Measurements from ENCODE around the gene PGP. TPM values are rescaled to one million over a fixed set of nuclear protein-coding genes. Genes with fewer than 3 reads are reported as not detected.
"Not testable (repeated sequence)": the region's sequence is repeated elsewhere in the genome, so short reads cannot be mapped to it uniquely, and the experiment has no call there.

PGP gene, protein sequence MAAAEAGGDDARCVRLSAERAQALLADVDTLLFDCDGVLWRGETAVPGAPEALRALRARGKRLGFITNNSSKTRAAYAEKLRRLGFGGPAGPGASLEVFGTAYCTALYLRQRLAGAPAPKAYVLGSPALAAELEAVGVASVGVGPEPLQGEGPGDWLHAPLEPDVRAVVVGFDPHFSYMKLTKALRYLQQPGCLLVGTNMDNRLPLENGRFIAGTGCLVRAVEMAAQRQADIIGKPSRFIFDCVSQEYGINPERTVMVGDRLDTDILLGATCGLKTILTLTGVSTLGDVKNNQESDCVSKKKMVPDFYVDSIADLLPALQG
- 10 to 100 TPM in 4 of 5 donors, 1 to 10 TPM in 1; 9.4 to 90.4 (median 15.9) TPM for total RNA-seq
- 10 to 100 TPM in 2 of 3 donors, 1 to 10 TPM in 1; 9.3 to 11.0 (median 10.0) TPM for polyA plus RNA-seq
- long read RNA-seq, donor 1, transcript PGP-201 (2 exons, 2,727 nt) = major isoform, 8 of 8 reads
- long read RNA-seq, donor 1, partial matches to known transcripts = 0 of 8 reads
- long read RNA-seq, donor 1, other reads (novel, unspliced or antisense) = 0 of 8 reads
- long read RNA-seq, donor 2, transcript PGP-201 (2 exons, 2,727 nt) = major isoform, 9 of 9 reads
- long read RNA-seq, donor 2, partial matches to known transcripts = 0 of 9 reads
- long read RNA-seq, donor 2, other reads (novel, unspliced or antisense) = 0 of 9 reads
- long read RNA-seq, donor 3, transcript PGP-201 (2 exons, 2,727 nt) = major isoform, 9 of 9 reads
- long read RNA-seq, donor 3, partial matches to known transcripts = 0 of 9 reads
- long read RNA-seq, donor 3, other reads (novel, unspliced or antisense) = 0 of 9 reads
- long read RNA-seq, donor 4, partial matches to known transcripts = 0 of 1 reads
- long read RNA-seq, donor 4, other reads (novel, unspliced or antisense) = 0 of 1 reads
- long read RNA-seq, donor 5, transcript PGP-201 (2 exons, 2,727 nt) = major isoform, 10 of 19 reads
- long read RNA-seq, donor 5, partial matches to known transcripts = 9 of 19 reads
- long read RNA-seq, donor 5, other reads (novel, unspliced or antisense) = 0 of 19 reads
- long read RNA-seq, donor 6, transcript PGP-201 (2 exons, 2,727 nt) = major isoform, 34 of 34 reads
- long read RNA-seq, donor 6, partial matches to known transcripts = 0 of 34 reads
- long read RNA-seq, donor 6, other reads (novel, unspliced or antisense) = 0 of 34 reads
- long read RNA-seq, donor 7, transcript PGP-201 (2 exons, 2,727 nt) = major isoform, 11 of 11 reads
- long read RNA-seq, donor 7, partial matches to known transcripts = 0 of 11 reads
- long read RNA-seq, donor 7, other reads (novel, unspliced or antisense) = 0 of 11 reads
- long read RNA-seq, donor 8, transcript PGP-201 (2 exons, 2,727 nt) = major isoform, 11 of 18 reads
- long read RNA-seq, donor 8, partial matches to known transcripts = 6 of 18 reads
- long read RNA-seq, donor 8, other reads (novel, unspliced or antisense) = 0 of 18 reads
- long read RNA-seq, donor 9, transcript PGP-201 (2 exons, 2,727 nt) = major isoform, 11 of 17 reads
- long read RNA-seq, donor 9, partial matches to known transcripts = 6 of 17 reads
- long read RNA-seq, donor 9, other reads (novel, unspliced or antisense) = 0 of 17 reads
- long read RNA-seq, donor 10, partial matches to known transcripts = 0 of 3 reads
- long read RNA-seq, donor 10, other reads (novel, unspliced or antisense) = 0 of 3 reads

DNA sequence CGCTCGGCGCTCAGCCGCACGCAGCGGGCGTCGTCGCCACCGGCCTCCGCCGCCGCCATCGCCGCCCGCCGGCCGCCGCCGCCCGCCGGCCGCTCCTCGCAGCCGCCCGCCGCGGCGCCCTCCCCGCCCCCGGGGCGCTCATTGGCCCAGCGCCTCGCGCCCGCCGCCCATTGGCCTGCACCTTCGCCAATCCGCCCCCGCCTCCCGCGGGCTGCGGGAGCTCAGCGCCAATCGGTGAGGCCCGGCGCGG lies at the start of gene PGP:
PGP (minus strand) TSS at position 122 of the 250 bp plus-strand sequence; CDS start at position 59, 63 bp downstream.
- Histone ChIP-seq H3K9me3 (no peaks in the 10 kb centered on the region), H3K27ac (peak within 1 kb of the TSS; percentile 87 to 98 (median 93)), H3K27me3 (no peaks in the 10 kb centered on the region), H3K36me3 (peaks cover 1 to 21% (median 9%) of the 10 kb centered on the region in 4 donors), H3K4me3 (peak within 1 kb of the TSS; percentile 77 to 99 (median 84)), H3K4me1 (peaks cover 26 to 40% (median 33%) of the 10 kb centered on the region in 4 donors)
- intact Hi-C loops (cut with DNase I; ENCODE audit: low total_unique reads) = no loop called here
- 0 to 1% (median 0%) methylated on average over 4 to 48 of the region's 48 CpGs for WGBS, 5 donors
- DNase-seq = no peak
- TF ChIP-seq POLR2AphosphoS5 (IDR thresholded peaks at IDR 0.05) (no peak), EP300 (IDR thresholded peaks at IDR 0.05) (no peak), POLR2A (IDR thresholded peaks at IDR 0.05) (no peak), CTCF (IDR thresholded peaks at IDR 0.05) (no peak)

DNA sequence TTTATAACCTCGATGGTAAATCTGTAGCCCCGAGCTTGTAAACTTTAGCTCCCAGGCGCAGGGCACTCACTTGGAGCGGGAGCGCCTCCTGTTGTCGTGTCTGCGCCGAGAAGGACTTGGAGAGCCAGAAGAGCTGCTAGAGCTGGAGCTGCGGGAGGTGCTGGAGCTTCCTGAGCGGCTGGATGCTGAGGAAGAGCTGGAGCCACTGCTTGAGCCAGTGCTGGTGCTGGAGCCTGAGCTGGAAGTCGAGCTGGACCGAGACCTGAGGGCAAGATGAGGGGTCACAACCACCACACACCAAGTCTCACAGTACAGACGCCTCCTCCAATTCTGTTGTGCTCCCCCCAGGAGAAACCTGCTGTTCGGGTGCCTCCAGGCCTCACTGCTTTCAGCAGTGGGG lies 48.4 kb upstream of the PGP start:
- H3K4me3 ChIP-seq; H3K9me3 ChIP-seq; intact Hi-C loops (cut with DNase I; ENCODE audit: low total_unique reads); H3K27ac ChIP-seq; H3K27me3 ChIP-seq; DNase-seq: not testable (repeated sequence)
- WGBS, 5 donors = 82 to 89% (median 84%) methylated on average over 11 to 14 of the region's 14 CpGs
- Histone ChIP-seq H3K4me1 (peaks cover 18 to 36% (median 23%) of the 10 kb centered on the region in 4 donors), H3K36me3 (peaks cover 53 to 70% (median 66%) of the 10 kb centered on the region in 4 donors)

DNA sequence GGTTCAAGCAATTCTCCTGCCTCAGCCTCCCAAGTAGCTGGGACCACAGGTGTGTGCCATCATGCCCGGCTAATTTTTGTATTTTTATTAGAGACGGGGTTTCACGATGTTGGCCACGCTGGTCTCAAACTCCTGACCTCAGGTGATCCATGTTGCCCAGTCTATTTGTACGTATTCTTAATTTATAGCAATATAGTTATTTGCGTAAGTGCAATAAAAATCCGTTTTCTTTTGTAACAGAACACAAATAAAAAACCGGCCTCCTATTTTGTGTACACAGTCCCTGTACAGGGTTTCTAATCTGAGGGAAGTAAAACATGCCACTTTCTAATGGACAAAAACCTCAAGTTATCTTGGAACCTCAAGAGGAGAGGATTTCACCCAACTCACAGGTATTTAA lies 45.6 kb upstream of the PGP start:
- TF ChIP-seq CTCF (IDR thresholded peaks at IDR 0.05) (no peak), POLR2AphosphoS5 (IDR thresholded peaks at IDR 0.05) (no peak), POLR2A (IDR thresholded peaks at IDR 0.05) (no peak), EP300 (IDR thresholded peaks at IDR 0.05) (no peak)
- intact Hi-C loops (cut with DNase I; ENCODE audit: low total_unique reads) = no loop called here
- Histone ChIP-seq H3K4me1 (peaks cover under 1 to 18% (median 8%) of the 10 kb centered on the region in 4 donors), H3K4me3 (no peak overlapping the region), H3K27ac (no peak overlapping the region), H3K36me3 (peaks cover 81 to 96% (median 91%) of the 10 kb centered on the region in 4 donors), H3K27me3 (no peaks in the 10 kb centered on the region), H3K9me3 (no peaks in the 10 kb centered on the region)
- no peak for DNase-seq
- 89 to 92% (median 90%) methylated on average over 8 of the region's 8 CpGs for WGBS, 5 donors

DNA sequence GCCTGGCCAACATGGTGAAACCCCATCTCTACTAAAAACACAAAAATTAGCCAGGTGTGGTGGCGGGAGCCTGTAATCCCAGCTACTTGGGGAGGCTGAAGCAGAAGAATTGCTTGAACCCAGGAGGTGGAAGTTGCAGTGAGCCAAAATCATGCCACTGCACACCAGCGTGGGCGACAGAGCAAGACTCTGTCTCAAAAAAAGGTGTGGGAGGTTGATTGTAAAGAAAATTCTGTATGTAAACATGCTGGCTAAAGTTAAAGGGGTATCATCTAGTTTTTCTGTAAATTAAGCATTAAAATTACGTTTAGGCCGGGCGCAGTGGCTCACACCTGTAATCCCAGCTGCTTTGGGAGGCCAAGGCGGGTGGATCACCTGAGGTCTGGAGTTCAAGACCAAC lies 43.9 kb upstream of the PGP start:
- not testable (repeated sequence) for H3K27ac ChIP-seq, H3K9me3 ChIP-seq, H3K4me1 ChIP-seq, H3K27me3 ChIP-seq, DNase-seq, H3K4me3 ChIP-seq
- H3K36me3 ChIP-seq = peaks cover 90 to 100% (median 100%) of the 10 kb centered on the region in 4 donors
- 92 to 100% (median 94%) methylated on average over 7 of the region's 7 CpGs for whole genome bisulfite sequencing, 5 donors
- intact Hi-C loops (cut with DNase I; ENCODE audit: low total_unique reads) = loop anchor here (10.0 kb wide), 1 partner anchor 54 kb away; the partner anchor contains the start of gene MLST8
